B cell (primary cell): ENCODE results near the gene NPSR1. TPM values are rescaled to one million over a fixed set of nuclear protein-coding genes. Genes with fewer than 3 reads are reported as not detected.
"Not testable (repeated sequence)": the region's sequence is repeated elsewhere in the genome, so short reads cannot be mapped to it uniquely, and the experiment has no call there.

ENCODE experiments used
- ATAC-seq: fragments of 200-7000 bp; cut with Tn5 transposase; one replicate; pipeline ENCODE4 v1.10.0; 2021; ENCODE audit warnings: low read depth, mild to moderate bottlenecking, moderate number of reproducible peaks, moderate library complexity
- CTCF ChIA-PET: fragments of 350-600 bp; sonication (Branson Sonifier 250); formaldehyde crosslinking; loops from one replicate; lab custom pipeline; 2021; ENCODE audit warnings: antibody characterized with exemption, inconsistent platforms; lab: Charles Lee
- POLR2A ChIA-PET: fragments of 350-600 bp; sonication (Branson Sonifier 250); formaldehyde crosslinking; loops from one replicate; lab custom pipeline; 2021; ENCODE audit warnings: antibody characterized with exemption; lab: Charles Lee
- DNase-seq: peaks from one replicate; pipeline ENCODE4 v3.0.0; 2013
- H2AFZ ChIP-seq: 2 replicates; pipeline ENCODE4 v1.6.1; 2012; ENCODE audit warnings: mild to moderate bottlenecking, low read depth, low read length; ENCODE audit not compliant: insufficient read depth, poor library complexity, severe bottlenecking
- H3K27ac ChIP-seq, 2 donors: 1 replicate in 1 of 2; 2 replicates in 1 of 2; pipeline ENCODE4 v1.5.1; 2012 to 2013; ENCODE audit warnings: low read length in 2 of 2, mild to moderate bottlenecking in 2 of 2, moderate library complexity in 1 of 2
- H3K27me3 ChIP-seq, 4 experiments: fragments of 200-600 bp in 1 of 4; sonication (generic) in 1 of 4; replicated peaks in 1 of 4; 1 replicate in 2 of 4; 2 replicates in 2 of 4; pipeline versions ENCODE4 v1.6.1 to v1.7.0; 2013 to 2016; ENCODE audit warnings: low read length in 3 of 4, mild to moderate bottlenecking in 2 of 4, mixed read lengths in 1 of 4, moderate library complexity in 1 of 4; ENCODE audit not compliant: insufficient read depth in 4 of 4, control insufficient read depth in 3 of 4; ENCODE audit errors: control extremely low read depth in 1 of 4
- H3K36me3 ChIP-seq, 2 experiments: replicated peaks in 1 of 2; 1 replicate in 1 of 2; 2 replicates in 1 of 2; pipeline versions ENCODE4 v1.6.1 to v1.7.1; 2013; ENCODE audit warnings: low read length in 1 of 2; ENCODE audit not compliant: insufficient read depth in 2 of 2, control insufficient read depth in 1 of 2; ENCODE audit errors: control extremely low read depth in 1 of 2, extremely low read depth in 1 of 2
- H3K4me1 ChIP-seq, 2 donors: fragments of 200-600 bp in 1 of 2; sonication (generic) in 1 of 2; 1 replicate in 1 of 2; 2 replicates in 1 of 2; pipeline versions ENCODE4 v1.5.1 to v1.6.1; 2013 to 2017; ENCODE audit warnings: low read length in 2 of 2; ENCODE audit not compliant: control insufficient read depth in 2 of 2, insufficient read depth in 2 of 2
- H3K4me2 ChIP-seq: replicated peaks from 2 replicates; pipeline ENCODE3; 2012; ENCODE audit warnings: mild to moderate bottlenecking, low read depth, low read length; ENCODE audit not compliant: poor library complexity, severe bottlenecking
- H3K4me3 ChIP-seq, 5 experiments: fragments of 200-600 bp in 1 of 5; sonication (generic) in 1 of 5; 1 replicate in 3 of 5; 2 replicates in 2 of 5; pipeline versions ENCODE4 v1.5.1 to v1.7.0; 2011 to 2016; ENCODE audit warnings: low read length in 4 of 5, mild to moderate bottlenecking in 4 of 5, low read depth in 2 of 5, control low read depth in 1 of 5, moderate library complexity in 1 of 5; ENCODE audit not compliant: insufficient read depth in 1 of 5; ENCODE audit errors: control extremely low read depth in 1 of 5, extremely low read depth in 1 of 5
- H3K79me2 ChIP-seq: fragments of 200-600 bp; sonication (generic); one replicate; pipeline ENCODE4 v1.6.0; 2016; ENCODE audit warnings: low read length; ENCODE audit not compliant: control insufficient read depth, insufficient read depth
- H3K9ac ChIP-seq: fragments of 200-600 bp; sonication (generic); 2 replicates; pipeline ENCODE4 v1.6.1; 2017; ENCODE audit warnings: mild to moderate bottlenecking, low read length, moderate library complexity
- H3K9me3 ChIP-seq, 3 donors: one replicate each; pipeline versions ENCODE4 v1.6.1 to v1.7.1; 2013; ENCODE audit warnings: low read length in 2 of 3; ENCODE audit not compliant: control insufficient read depth in 2 of 3, insufficient read depth in 1 of 3; ENCODE audit errors: control extremely low read depth in 1 of 3
- H4K20me1 ChIP-seq: 2 replicates; pipeline ENCODE4 v1.6.0; 2012; ENCODE audit warnings: mild to moderate bottlenecking, low read length; ENCODE audit not compliant: insufficient read depth, control insufficient read depth, poor library complexity, severe bottlenecking
- H3K27ac Mint-ChIP-seq: one replicate; pipeline ENCODE4 v1.8.0; 2021; ENCODE audit warnings: mixed read lengths
- H3K27me3 Mint-ChIP-seq: one replicate; pipeline ENCODE4 v1.8.0; 2021; ENCODE audit warnings: mixed read lengths
- H3K4me1 Mint-ChIP-seq: one replicate; pipeline ENCODE4 v1.8.0; 2021; ENCODE audit warnings: mixed read lengths
- H3K4me3 Mint-ChIP-seq: one replicate; pipeline ENCODE4 v1.8.0; 2021; ENCODE audit warnings: mixed read lengths
- H3K9me3 Mint-ChIP-seq: one replicate; pipeline ENCODE4 v1.8.0; 2022; ENCODE audit warnings: mixed read lengths; ENCODE audit not compliant: insufficient read depth
- CTCF ChIP-seq: fragments of 200-600 bp; IDR thresholded peaks from one replicate; pipeline ENCODE4 v1.8.0; 2022; ENCODE audit warnings: antibody characterized with exemption, mild to moderate bottlenecking
- EZH2 ChIP-seq: IDR thresholded peaks from 2 replicates; pipeline ENCODE4 v1.6.1; 2012; ENCODE audit warnings: borderline replicate concordance, low read depth, mild to moderate bottlenecking, moderate library complexity, low read length; ENCODE audit not compliant: insufficient read depth, poor library complexity, severe bottlenecking
- WGBS: methylation state at CpG from one replicate; pipeline ENCODE4 v1.1.5; 2013; ENCODE audit warnings: missing lambda C conversion rate; ENCODE audit not compliant: insufficient coverage; 5-methylcytosine and 5-hydroxymethylcytosine counted together
- intact Hi-C: fragments of 100-400 bp; cut with micrococcal nuclease; formaldehyde crosslinking; loops from one replicate; pipeline ENCODE4 v1.10.0; 2022
- polyA plus RNA-seq: library from polyadenylated mRNA; depleted of rRNA; stranded (reverse); fragments of >200 nt; gene quantifications from 2 replicates; pipeline ENCODE4 v1.2.3, GENCODE V29; 2012
- total RNA-seq, 2 donors: library from RNA; stranded (reverse); fragments of 120-200 nt in 1 of 2; gene quantifications; 1 replicate in 1 of 2; 2 replicates in 1 of 2; pipeline versions ENCODE4 v1.2.3 to v1.2.4, GENCODE V29; 2013 to 2022

NPSR1 gene
- total and polyA plus RNA-seq, 2 donors (not counting 1 experiment from before 2014, with no cell fraction given), result not detected

GRCh38 chr7:34875481-34875880, 217.5 kb downstream of the NPSR1 start:
- Mint-ChIP-seq H3K9me3 (peaks cover 12% of the 10 kb centered on the region), H3K27me3 (no peaks in the 10 kb centered on the region), H3K4me1 (no peaks in the 10 kb centered on the region), H3K27ac (no peak overlapping the region), H3K4me3 (no peak overlapping the region)
- WGBS, result 93% methylated on average over 3 of the region's 5 CpGs
- CTCF ChIA-PET, result no interaction called here
- Histone ChIP-seq H3K27ac (no peak overlapping the region), H3K4me2 (no peak overlapping the region), H3K27me3 (no peaks in the 10 kb centered on the region), H3K9me3 (peaks cover 0 to 8% (median 0%) of the 10 kb centered on the region in 3 donors), H2AFZ (no peak overlapping the region), H3K4me1 (no peaks in the 10 kb centered on the region), H3K36me3 (no peaks in the 10 kb centered on the region), H4K20me1 (no peaks in the 10 kb centered on the region), H3K9ac (no peak overlapping the region), H3K4me3 (no peak overlapping the region), H3K79me2 (no peaks in the 10 kb centered on the region)
- TF ChIP-seq EZH2, result no peak
- no peak for TF ChIP-seq CTCF
- no peak for DNase-seq
- intact Hi-C loops, result no loop called here
- ATAC-seq, result no peak
- POLR2A ChIA-PET, result no interaction called here

- H3K4me3 ChIP-seq, H3K9me3 Mint-ChIP-seq, ATAC-seq, H3K9me3 ChIP-seq, H3K4me1 ChIP-seq, H3K36me3 ChIP-seq, H3K27ac ChIP-seq, H3K9ac ChIP-seq, H3K27ac Mint-ChIP-seq, H2AFZ ChIP-seq, H4K20me1 ChIP-seq, intact Hi-C loops, H3K4me2 ChIP-seq, H3K27me3 ChIP-seq, DNase-seq, H3K79me2 ChIP-seq, H3K4me3 Mint-ChIP-seq, H3K27me3 Mint-ChIP-seq, CTCF ChIA-PET, H3K4me1 Mint-ChIP-seq, POLR2A ChIA-PET: not testable (repeated sequence)
- 77% methylated on average over 4 of the region's 8 CpGs for WGBS
Observed at GRCh38 chr7:34878944-34879735, 221.1 kb downstream of the NPSR1 start.
